ENCODE data around the gene LBP.

GRCh38 chr20:38402089-38402488, 55.8 kb downstream of the LBP start:
- TF ChIP-seq POLR2AphosphoS5 (IDR thresholded peaks at IDR 0.05) = no peak
- no peak for TF ChIP-seq CTCF (IDR thresholded peaks at IDR 0.05; ENCODE audit: poor library complexity, severe bottlenecking)
- TF ChIP-seq TAF1 (IDR thresholded peaks at IDR 0.05; ENCODE audit: low read depth) = no peak
- TF ChIP-seq RAD21 (conservative IDR thresholded peaks at IDR 0.05) = no peak
- no peak for TF ChIP-seq EP300 (conservative IDR thresholded peaks at IDR 0.05; ENCODE audit: poor library complexity, severe bottlenecking)
- TF ChIP-seq EZH2 (IDR thresholded peaks at IDR 0.05; ENCODE audit: borderline replicate concordance, insufficient read depth, low read length, poor library complexity, severe bottlenecking) = no peak
- TF ChIP-seq REST (IDR thresholded peaks at IDR 0.05; ENCODE audit: borderline replicate concordance) = no peak
- no peak for TF ChIP-seq SMC3 (conservative IDR thresholded peaks at IDR 0.05; ENCODE audit: poor library complexity)

Data from neural cell (in vitro differentiated cells).